K562 (cell line): ENCODE measurements around the gene TARBP1. TPM values are rescaled to one million over a fixed set of nuclear protein-coding genes. Genes with fewer than 3 reads are reported as not detected.

Experiments
- DACH1 ChIP-seq: fragments of 450-650 bp; IDR thresholded peaks from 2 replicates; pipeline ENCODE4 v1.6.1; 2018; ENCODE audit not compliant: partially characterized antibody
- E2F6 ChIP-seq, 2 experiments: IDR thresholded peaks; 2 replicates each; pipeline ENCODE4 v1.6.1; 2011; ENCODE audit warnings: borderline replicate concordance in 1 of 2, control low read depth in 1 of 2, low read depth in 1 of 2, low read length in 1 of 2, mild to moderate bottlenecking in 1 of 2, mixed read lengths in 1 of 2, moderate library complexity in 1 of 2; ENCODE audit not compliant: insufficient read depth in 1 of 2, insufficient read length in 1 of 2, poor library complexity in 1 of 2, severe bottlenecking in 1 of 2; ENCODE audit errors: extremely low read depth in 1 of 2
- EHMT2 ChIP-seq: fragments of 450-650 bp; IDR thresholded peaks from 2 replicates; pipeline ENCODE4 v1.6.1; 2018; ENCODE audit warnings: antibody characterized with exemption
- GTF2A2 ChIP-seq: IDR thresholded peaks from 2 replicates; pipeline ENCODE4 v1.6.1; 2016; ENCODE audit warnings: mild to moderate bottlenecking, missing genetic modification characterization, missing compliant biosample characterization
- HDAC2 ChIP-seq: fragments of 450-650 bp; IDR thresholded peaks from 2 replicates; pipeline ENCODE4 v1.6.1; 2016; ENCODE audit warnings: mild to moderate bottlenecking
- IRF2 ChIP-seq: sonication (generic); formaldehyde crosslinking; IDR thresholded peaks from 2 replicates; pipeline ENCODE4 v1.8.1; 2022; ENCODE audit warnings: mild to moderate bottlenecking, missing genetic modification reagents
- JUN ChIP-seq, 2 experiments: sonication (generic) in 1 of 2; formaldehyde crosslinking in 1 of 2; IDR thresholded peaks; 2 replicates each; pipeline versions ENCODE4 v1.6.1 to v1.8.0; 2012 to 2022; ENCODE audit warnings: borderline replicate concordance in 2 of 2, mild to moderate bottlenecking in 2 of 2, improper control_type of control experiment in 1 of 2, low read depth in 1 of 2, low read length in 1 of 2, missing genetic modification reagents in 1 of 2
- NFE2 ChIP-seq: IDR thresholded peaks from 2 replicates; pipeline ENCODE4 v1.6.1; 2014; ENCODE audit warnings: antibody characterized with exemption, low read depth
- SAFB ChIP-seq: fragments of 200-400 bp; formaldehyde crosslinking; IDR thresholded peaks from 2 replicates; pipeline ENCODE4 v1.6.1; 2017; ENCODE audit warnings: low read depth, low read length, borderline replicate concordance
- TFAP4 ChIP-seq: sonication (generic); formaldehyde crosslinking; IDR thresholded peaks from 2 replicates; pipeline ENCODE4 v1.8.0; 2022; ENCODE audit warnings: missing genetic modification reagents, mild to moderate bottlenecking, moderate library complexity, borderline replicate concordance
- YY1 ChIP-seq, 3 experiments: IDR thresholded peaks; 2 replicates each; pipeline ENCODE4 v1.6.1; 2011; ENCODE audit warnings: low read length in 2 of 3, mild to moderate bottlenecking in 2 of 3, moderate library complexity in 2 of 3, borderline replicate concordance in 1 of 3, control low read depth in 1 of 3, low read depth in 1 of 3; ENCODE audit not compliant: insufficient read depth in 3 of 3, insufficient replicate concordance in 2 of 3, control insufficient read depth in 1 of 3, insufficient read length in 1 of 3; ENCODE audit errors: extremely low read depth in 1 of 3
- ZBTB40 ChIP-seq, 2 experiments: fragments of 450-650 bp in 1 of 2; sonication (generic) in 1 of 2; formaldehyde crosslinking in 1 of 2; IDR thresholded peaks; 2 replicates each; pipeline versions ENCODE4 v1.7.1 to v1.9.0; 2016 to 2022; ENCODE audit warnings: inconsistent platforms in 1 of 2, mild to moderate bottlenecking in 1 of 2, missing genetic modification reagents in 1 of 2
- ZNF77 ChIP-seq: fragments of 250-450 bp; sonication (Bioruptor Pico); IDR thresholded peaks from 2 replicates; pipeline ENCODE4 v1.5.0; 2020
- polyA plus RNA-seq, 8 experiments: library from polyadenylated mRNA; depleted of rRNA in 4 of 8; stranded (reverse) in 5 of 8; unstranded in 3 of 8; fragments of >200 nt; fragmentation: Nextera tagmentation in 2 of 8; fragmentation: Illumina TruSeq in 1 of 8; extraction: Ambion mirVana in 2 of 8; extraction: Trizol in 1 of 8; gene quantifications; 2 replicates each; pipeline versions ENCODE4 v1.2.1 to v1.2.3, GENCODE V29; 2011 to 2014; ENCODE audit warnings: inconsistent platforms in 1 of 8, missing spikeins in 1 of 8
- total RNA-seq, 7 experiments: library from RNA; depleted of rRNA in 6 of 7; stranded (reverse); fragments of >200 nt in 6 of 7; fragmentation: Illumina TruSeq in 2 of 7; extraction: Trizol in 2 of 7; gene quantifications; 2 replicates each; pipeline versions ENCODE4 v1.2.1 to v1.2.3, GENCODE V29; 2011 to 2021; ENCODE audit warnings: low replicate concordance in 1 of 7

TARBP1 gene
- total and polyA plus RNA-seq, 9 of the 15 experiments (the other 6 are each of a cell fraction or from before 2014, with no cell fraction given): 8.8 to 48.0 (median 22.9) TPM

GRCh38 chr1:234477386-234478151 lies 1.4 kb downstream of the TARBP1 start (continued):
- TF ChIP-seq ZBTB40 (IDR thresholded peaks at IDR 0.05) (peak; percentile 62), ZBTB40 (CRISPR knock-in tag; IDR thresholded peaks at IDR 0.05) (no peak), E2F6 (IDR thresholded peaks at IDR 0.05; ENCODE audit: borderline replicate concordance in 1 of 2, extremely low read depth in 1 of 2, insufficient read depth in 1 of 2, insufficient read length in 1 of 2, low read depth in 1 of 2, low read length in 1 of 2, poor library complexity in 1 of 2, severe bottlenecking in 1 of 2) (no peak), NFE2 (no peak), JUN (IDR thresholded peaks at IDR 0.05; ENCODE audit: borderline replicate concordance, low read depth, low read length) (no peak), JUN (CRISPR knock-in tag; IDR thresholded peaks at IDR 0.05; ENCODE audit: borderline replicate concordance) (no peak), GTF2A2 (no peak), SAFB (no peak), YY1 (IDR thresholded peaks at IDR 0.05; ENCODE audit: borderline replicate concordance in 1 of 3, control insufficient read depth in 1 of 3, extremely low read depth in 1 of 3, insufficient read depth in 3 of 3, insufficient read length in 1 of 3, insufficient replicate concordance in 2 of 3, low read depth in 1 of 3, low read length in 2 of 3) (no peak), HDAC2 (0 out of 2 replicates have a peak, but pooled peaks have one; percentile 29), EHMT2 (no peak), IRF2 (CRISPR knock-in tag) (no peak), ZNF77 (CRISPR knock-in tag) (no peak), DACH1 (no peak), TFAP4 (CRISPR knock-in tag) (no peak)
